HG03280 (cell line): ENCODE measurements around the gene IRX2.

Experiments used
- ATAC-seq: cut with Tn5 transposase; IDR thresholded peaks from one replicate; pipeline ENCODE4 v1.9.1; 2021; ENCODE audit warnings: mild to moderate bottlenecking, moderate library complexity; ENCODE audit not compliant: unreplicated experiment

IRX2 gene

DNA sequence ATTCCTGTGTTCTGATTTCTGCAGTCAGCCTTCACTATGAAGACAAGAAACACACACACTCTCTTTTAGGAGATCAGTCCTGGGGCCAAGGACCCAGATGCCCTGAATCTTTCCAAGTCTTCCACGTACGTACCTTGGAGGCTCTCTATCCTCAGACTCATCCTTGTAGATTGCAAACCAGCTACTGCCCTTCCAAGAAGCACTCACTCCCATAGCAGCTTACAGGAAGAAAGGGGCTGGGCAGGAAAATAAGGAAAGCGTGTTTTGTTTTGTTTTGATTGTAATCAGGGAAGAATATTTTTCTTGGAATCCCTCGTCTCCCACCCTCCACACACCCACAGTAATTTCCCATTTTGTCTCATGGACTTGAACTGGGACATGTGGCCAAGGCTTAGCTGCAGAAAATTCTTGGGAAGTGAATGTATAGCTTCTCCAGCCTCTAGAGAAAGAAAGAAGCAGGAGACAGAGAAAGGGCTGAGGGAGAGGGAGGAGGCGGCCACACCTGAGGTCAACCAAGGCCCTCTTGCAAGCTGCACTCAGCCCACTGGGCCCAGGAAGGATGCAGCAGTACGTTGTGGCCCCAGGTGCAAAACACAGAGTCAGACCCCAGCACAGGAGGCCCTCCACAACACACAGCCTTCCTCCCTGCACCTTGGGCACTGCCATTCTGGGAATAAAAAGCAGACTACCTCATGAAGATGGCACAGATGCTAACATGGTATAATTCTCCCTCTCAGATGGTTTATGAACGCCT, 29.9 kb downstream of the IRX2 start:
- ATAC-seq: no peak

DNA sequence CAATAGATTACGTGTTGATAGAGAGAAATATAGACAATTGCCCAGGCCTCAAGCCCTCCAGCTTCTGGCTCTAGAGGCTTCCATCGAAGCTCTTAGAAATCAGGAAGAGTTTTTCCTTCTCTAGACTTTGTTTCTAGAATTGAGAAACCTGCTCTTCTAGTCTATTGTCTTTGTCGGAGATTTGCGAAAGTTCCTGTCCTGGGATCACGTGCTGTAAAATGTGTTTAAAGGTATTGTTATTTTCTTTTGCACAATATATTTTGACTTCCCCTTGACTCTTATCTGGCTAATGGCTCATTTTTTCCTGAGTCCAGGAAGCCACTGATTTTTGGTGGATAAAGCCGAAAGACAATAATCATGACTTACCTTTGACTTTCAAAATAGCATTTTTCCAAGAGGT, 32.1 kb downstream of the IRX2 start:
- no peak for ATAC-seq

DNA sequence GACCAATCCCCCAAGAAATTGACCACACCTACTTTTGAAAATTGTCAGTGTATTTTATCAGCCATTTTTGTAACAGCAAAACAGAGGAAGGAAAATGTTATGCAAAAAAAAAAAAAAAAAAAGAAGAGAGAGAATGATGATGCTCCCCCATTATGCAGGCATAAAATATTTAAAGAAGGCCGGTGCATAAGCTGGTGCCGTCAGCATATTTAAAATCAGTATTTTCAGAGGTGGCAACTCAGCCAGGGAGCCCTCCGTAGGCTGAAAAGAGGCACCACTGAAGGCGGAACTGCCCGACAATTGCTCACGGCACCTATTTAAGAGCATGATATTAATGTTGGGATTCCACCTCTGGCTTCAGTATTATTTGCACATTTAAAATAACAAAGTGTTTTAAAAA, 33.4 kb downstream of the IRX2 start:
- ATAC-seq: no peak

GRCh38 chr5:2715856-2716255, 35.6 kb downstream of the IRX2 start:
- no peak for ATAC-seq

- ATAC-seq: no peak
Observed at GRCh38 chr5:2714805-2715204, 36.7 kb downstream of the IRX2 start.

DNA sequence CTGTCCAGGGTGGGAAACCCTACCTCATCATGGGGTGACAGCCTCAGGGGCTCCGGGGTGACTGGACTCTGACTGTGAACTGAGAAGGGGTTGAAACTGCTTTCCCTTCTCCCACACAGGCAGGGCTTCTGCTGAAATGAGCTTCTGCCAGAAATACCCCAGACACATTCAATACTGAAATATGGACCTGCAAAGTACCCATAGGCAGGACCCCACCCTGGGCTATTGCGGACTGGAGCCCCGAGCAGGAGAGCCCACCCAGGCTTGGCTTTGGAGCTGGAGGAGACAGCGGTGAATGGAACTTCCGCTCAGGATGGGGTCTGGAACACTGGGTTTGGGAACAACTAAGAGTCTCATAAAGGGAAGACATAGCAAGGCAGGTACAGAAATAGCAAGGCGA, 37.5 kb downstream of the IRX2 start:
- no peak for ATAC-seq

GRCh38 chr5:2711446-2712425, 39.7 kb downstream of the IRX2 start:
- no peak for ATAC-seq

- ATAC-seq: no peak
Observed at GRCh38 chr5:2710910-2711309, 40.6 kb downstream of the IRX2 start.

GRCh38 chr5:2709976-2710689, 41.3 kb downstream of the IRX2 start:
- no peak for ATAC-seq

DNA sequence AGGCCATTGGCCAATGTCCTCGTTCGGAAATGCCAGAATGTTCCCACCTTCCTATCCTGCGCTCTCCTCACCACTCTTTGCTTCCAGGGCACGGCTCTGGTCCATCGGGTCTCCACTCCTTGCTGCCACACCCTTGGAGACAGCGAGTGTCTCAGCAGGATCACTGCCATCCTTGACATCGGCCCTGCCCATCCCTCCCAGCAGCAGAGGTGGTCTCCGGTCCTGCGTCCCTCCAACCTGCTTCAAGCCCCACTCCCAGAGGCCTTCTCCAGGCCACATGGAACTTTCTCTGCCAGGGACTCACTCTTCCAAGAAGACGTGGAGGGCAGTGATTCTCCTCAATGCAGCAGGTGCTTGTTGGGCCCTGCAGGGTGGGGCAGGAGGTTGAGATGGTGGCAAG, 42.7 kb downstream of the IRX2 start:
- ATAC-seq: no peak

DNA sequence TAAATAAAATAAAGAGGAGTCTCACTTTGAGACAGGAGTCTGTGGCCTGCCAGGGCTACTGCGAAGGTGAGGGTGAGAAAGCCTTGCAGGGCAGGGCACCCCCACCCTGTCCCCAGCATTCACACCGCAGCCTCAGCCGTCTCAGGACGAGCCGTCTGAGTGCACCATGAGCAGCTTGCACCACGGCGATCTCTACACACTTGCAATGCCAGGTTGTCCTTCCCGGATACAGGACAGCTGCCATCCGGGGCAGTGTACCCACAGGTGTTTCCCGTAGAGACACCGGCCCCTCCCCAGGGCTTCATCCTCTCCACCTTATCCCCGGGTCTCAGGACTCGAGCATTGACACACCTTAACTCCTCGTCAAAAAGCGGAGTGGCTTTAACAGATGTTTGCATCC, 43.3 kb downstream of the IRX2 start:
- ATAC-seq: no peak

- ATAC-seq: no peak
Observed at GRCh38 chr5:2705861-2706260, 45.6 kb downstream of the IRX2 start.

DNA sequence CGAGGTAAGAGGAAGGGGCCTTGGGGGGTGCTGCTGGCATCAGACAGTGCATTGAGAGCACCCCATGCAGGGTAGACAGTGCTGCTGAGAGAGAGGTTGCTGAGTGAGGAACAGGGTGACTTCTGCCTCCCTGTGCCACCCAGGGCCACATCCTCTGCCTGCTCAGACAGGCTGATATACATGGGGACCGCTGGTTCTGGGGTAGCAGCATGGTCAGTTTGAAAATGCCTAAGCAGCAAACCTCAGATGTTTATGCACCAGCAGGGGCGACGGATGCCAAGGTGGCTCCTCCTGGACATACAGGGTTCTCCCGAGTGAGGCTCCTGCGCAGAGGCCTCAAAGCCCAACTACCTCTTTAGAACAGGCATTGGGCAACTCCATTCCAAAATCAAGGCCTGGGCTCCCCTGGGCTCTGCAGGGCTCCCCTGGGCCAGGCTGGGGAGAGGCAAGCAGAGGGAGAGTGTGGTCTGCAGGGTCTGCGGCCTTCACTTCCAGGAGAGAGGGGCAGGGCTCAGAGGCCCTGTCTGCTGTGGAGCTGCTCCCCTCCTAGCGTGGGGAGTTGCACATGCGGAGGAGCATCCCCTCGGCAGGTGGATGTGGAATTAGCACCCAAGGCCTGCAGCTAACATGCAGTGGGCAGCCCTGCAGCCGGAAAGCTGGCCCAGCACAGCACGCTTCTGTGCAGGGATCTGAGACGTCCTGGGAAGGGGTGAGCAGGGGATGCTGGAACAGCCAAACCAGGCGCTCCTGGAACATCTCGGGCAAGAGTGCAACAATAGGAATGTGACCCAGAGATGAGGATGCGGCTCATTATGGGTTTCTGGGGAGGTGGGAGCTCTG, 46.5 kb downstream of the IRX2 start:
- ATAC-seq: no peak

- no peak for ATAC-seq
Observed at GRCh38 chr5:2704111-2704510, 47.4 kb downstream of the IRX2 start.

DNA sequence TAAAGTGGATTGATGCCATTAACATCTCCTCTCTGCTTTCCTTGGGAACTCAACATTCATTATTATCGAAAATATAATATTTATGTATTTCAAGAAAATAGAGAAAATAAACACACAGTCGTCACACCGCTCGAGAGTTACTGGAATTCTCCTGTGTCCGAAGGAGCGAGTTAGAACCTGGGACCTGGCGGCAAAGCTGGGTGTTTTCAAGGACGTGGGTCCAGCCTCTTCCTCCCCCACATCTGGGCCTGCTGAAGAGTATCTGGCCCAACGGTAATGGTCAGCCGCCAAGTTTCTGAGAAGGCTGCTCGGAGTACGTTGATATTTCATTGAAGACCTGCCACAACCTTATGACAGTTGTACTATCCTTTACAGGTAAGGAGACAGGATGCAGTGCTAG, 47.9 kb downstream of the IRX2 start:
- no peak for ATAC-seq

DNA sequence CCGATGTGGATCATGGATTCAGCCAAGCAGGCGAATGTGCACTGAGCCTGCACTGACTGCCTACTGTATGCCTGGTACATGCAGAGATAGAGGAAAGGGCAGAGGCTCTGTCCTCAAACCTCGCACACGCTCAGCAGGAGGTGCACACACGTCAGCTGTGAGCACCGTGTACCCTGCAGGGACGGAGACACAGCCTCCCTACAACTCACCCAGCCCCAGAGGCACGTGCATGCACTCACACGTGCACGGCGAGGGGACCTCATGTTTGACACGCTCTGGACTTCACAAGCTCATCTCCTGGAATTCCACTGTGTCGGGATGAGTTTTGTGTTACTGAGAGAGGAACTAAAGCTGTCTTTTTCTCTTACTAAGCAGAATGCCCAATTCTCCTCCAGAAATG, 48.4 kb downstream of the IRX2 start:
- ATAC-seq: no peak

- ATAC-seq: no peak
Observed at GRCh38 chr5:2702096-2702879, 49.2 kb downstream of the IRX2 start.

DNA sequence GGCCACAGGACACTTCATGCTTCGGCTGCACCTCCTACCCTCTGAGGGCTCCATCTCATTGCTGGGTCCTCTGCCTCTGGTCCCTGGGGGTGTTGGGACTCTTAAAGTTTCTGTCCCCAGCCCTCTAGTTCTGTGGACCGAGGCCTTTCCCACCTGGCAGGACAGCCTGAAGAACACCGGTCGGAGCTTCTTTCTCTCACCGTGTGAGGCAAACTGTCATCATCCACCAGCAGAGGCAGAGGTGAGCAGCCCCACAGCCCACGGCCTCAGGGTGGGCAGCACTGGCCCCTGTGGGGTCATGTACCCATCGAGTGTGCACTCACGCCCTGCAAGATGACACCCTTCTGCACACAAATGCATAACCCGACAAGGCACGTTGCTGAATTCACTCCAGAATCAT, 49.9 kb downstream of the IRX2 start:
- no peak for ATAC-seq

- no peak for ATAC-seq
Observed at GRCh38 chr5:2700876-2701275, 50.6 kb downstream of the IRX2 start.

DNA sequence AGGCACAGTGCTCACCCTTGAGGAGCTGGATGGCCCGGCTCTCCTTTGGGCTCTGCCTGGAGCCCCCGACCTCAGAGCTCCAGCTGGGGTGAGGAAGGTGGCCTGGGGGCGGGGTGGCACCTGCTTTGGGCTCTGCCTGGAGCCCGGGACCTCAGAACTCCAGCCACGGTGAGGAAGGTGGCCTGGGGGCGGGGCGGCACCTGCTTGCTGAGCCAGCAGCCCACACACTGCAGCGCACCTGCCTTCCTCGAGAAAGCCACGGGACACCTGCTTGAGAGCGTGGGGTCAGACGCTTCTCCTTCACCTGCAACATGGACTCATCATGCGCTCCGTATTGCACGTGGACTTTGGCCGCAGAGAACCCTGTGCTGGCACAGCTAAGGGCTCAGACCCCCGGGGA, 51.8 kb downstream of the IRX2 start:
- no peak for ATAC-seq
